Fibroblast of villous mesenchyme (primary cell): ENCODE measurements around the gene FGF16. TPM values are rescaled to one million over a fixed set of nuclear protein-coding genes. Genes with fewer than 3 reads are reported as not detected.

Experiments
- DNase-seq: peaks from one replicate; pipeline ENCODE4 v3.0.0-alpha.2; 2010; ENCODE audit warnings: low read depth
- H3K4me3 ChIP-seq: 2 replicates; pipeline ENCODE4 v1.5.1; 2011; ENCODE audit warnings: low read depth, mild to moderate bottlenecking, low read length
- CTCF ChIP-seq: IDR thresholded peaks from 2 replicates; pipeline ENCODE4 v1.5.1; 2012; ENCODE audit warnings: low read depth, mild to moderate bottlenecking, low read length; ENCODE audit not compliant: insufficient read depth
- total RNA-seq: library from RNA; depleted of rRNA; stranded (reverse); fragments of >200 nt; gene quantifications from 2 replicates; pipeline ENCODE4 v1.2.3, GENCODE V29; 2012

The FGF16 gene
- total RNA-seq, 1 donor = not detected

GRCh38 chrX:77436271-77436670, 10.9 kb upstream of the FGF16 start:
- TF ChIP-seq CTCF = no peak
- no peak overlapping the region for H3K4me3 ChIP-seq
- DNase-seq = peak; percentile 20

GRCh38 chrX:77436682-77437081, 10.5 kb upstream of the FGF16 start:
- no peak overlapping the region for H3K4me3 ChIP-seq
- DNase-seq = peak; percentile 28
- TF ChIP-seq CTCF = no peak

GRCh38 chrX:77440330-77440729, 6.9 kb upstream of the FGF16 start:
- no peak for DNase-seq
- H3K4me3 ChIP-seq = no peak overlapping the region
- no peak for TF ChIP-seq CTCF

GRCh38 chrX:77441033-77441432, 6.2 kb upstream of the FGF16 start:
- no peak for DNase-seq
- TF ChIP-seq CTCF = no peak
- H3K4me3 ChIP-seq = no peak overlapping the region

GRCh38 chrX:77441479-77441878, 5.7 kb upstream of the FGF16 start:
- TF ChIP-seq CTCF = no peak
- H3K4me3 ChIP-seq = no peak overlapping the region
- no peak for DNase-seq

GRCh38 chrX:77442728-77443127, 4.5 kb upstream of the FGF16 start:
- TF ChIP-seq CTCF = no peak
- peak; percentile 69 for DNase-seq
- no peak overlapping the region for H3K4me3 ChIP-seq

GRCh38 chrX:77444075-77444474, 3.1 kb upstream of the FGF16 start:
- DNase-seq = no peak
- TF ChIP-seq CTCF = no peak
- H3K4me3 ChIP-seq = no peak overlapping the region
